GM10266 (cell line): Measurements from ENCODE around the gene JOSD2.
A peak's percentile ranks its signal among the peaks of the same experiment; 100 is the strongest.

ENCODE experiments used
- DNase-seq: peaks from one replicate; pipeline ENCODE4 v3.0.0; 2012; ENCODE audit errors: extremely low spot score
- CTCF ChIP-seq: IDR thresholded peaks from 2 replicates; pipeline ENCODE4 v1.5.1; 2012; ENCODE audit warnings: mild to moderate bottlenecking, low read depth; ENCODE audit not compliant: control insufficient read depth, insufficient read depth; ENCODE audit errors: missing control alignments

The JOSD2 gene, protein sequence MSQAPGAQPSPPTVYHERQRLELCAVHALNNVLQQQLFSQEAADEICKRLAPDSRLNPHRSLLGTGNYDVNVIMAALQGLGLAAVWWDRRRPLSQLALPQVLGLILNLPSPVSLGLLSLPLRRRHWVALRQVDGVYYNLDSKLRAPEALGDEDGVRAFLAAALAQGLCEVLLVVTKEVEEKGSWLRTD

DNA sequence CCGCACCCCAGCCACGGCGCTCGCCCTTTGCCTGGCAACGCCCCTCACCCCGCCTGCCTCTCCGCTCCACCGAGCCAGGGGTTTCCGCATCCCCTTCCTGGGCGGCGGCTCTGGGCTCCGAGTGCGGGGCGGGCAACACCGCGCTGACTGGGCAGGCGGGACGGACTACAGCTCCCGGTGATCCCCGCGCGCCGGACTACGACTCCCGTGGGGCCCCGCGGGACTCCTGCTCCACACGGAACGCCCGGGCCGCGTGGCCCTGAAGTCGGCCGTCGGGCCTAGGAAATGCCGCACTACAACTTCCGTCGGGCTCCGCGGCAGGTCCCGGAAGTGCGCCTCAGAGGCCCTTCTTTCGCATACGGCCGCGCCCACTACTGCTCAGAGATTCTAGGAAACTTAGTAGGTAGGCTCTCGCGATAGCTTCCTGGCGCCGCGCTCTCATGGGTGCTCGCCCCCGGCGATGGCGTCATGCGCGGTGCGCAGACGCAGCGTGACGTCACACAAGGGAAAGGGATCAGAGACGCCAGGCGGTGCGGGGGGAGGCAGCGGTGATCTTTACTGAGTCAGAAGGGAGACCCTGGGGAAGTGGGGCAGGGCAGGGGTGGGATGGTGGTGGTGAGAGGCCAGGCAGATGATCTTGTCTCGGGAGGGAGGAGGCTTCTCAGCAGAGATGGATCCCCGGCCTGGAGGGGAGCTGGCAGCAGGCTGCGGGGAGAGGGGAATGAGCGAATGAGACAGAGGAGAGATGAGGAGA is at the start of gene JOSD2:
TSS of gene JOSD2 (minus strand) at position 123 of the 754 bp plus-strand sequence. CDS start 760 bp downstream, outside the sequence.
- no peak for TF ChIP-seq CTCF

DNA sequence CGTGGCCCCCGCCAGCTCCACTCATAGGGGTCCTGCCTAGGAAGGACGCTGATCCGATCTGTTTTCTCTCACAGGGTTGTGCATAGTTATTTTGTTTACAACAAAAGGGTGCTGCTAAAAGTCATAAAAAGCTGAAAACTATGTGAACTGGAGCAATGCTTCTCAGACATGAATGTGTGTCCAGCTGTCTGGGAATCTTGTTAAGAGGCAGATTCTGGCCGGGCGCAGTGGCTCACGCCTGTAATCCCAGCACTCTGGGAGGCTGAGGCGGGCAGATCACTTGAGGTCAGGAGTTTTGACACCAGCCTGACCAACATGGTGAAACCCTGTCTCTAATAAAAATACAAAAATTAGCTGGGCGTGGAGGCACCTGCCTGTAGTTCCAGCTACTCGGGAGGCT is 48.6 kb upstream of the JOSD2 start:
- TF ChIP-seq CTCF: no peak
- DNase-seq: no peak

More for the DNA sequence above, at the start of gene JOSD2:
- peak; percentile 99 for DNase-seq

DNA sequence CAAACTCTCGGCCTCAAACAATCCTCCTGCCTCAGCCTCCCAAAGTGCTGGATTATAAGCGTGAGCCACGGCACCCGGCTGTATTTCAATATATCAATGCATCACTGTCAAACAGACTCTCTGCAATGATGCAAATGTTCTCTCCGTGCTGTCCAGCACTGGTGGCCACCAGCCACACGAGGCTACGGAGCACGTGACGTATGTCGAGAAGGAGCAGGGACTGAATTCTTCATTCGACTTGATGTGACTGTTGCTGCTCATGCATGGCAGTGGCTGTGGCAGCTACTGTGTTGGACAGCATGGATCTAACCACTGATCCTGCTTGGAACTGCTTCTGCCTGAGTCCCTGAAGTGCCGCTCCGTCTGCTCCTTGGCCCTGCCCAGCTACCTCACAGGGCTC is 47.5 kb upstream of the JOSD2 start:
- no peak for DNase-seq
- no peak for TF ChIP-seq CTCF

DNA sequence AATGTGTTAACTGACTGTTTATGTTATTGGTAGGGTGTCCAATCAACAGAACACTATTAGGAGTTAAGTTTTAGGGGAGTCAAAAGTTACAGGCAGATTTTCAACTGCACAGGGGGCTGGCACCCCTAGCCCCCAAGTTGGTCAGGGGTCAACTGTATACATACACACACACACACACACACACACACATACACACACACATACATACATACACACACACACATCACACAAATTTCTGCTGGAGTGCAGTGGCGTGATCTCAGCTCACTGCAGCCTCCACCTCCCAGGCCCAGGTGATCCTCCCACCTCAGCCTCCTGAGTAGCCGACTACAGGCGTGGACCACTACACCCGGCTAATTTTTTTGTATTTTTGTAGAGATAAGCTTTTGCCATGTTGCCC is 47.0 kb upstream of the JOSD2 start:
- no peak for TF ChIP-seq CTCF
- no peak for DNase-seq

- TF ChIP-seq CTCF: no peak
- no peak for DNase-seq
Observed at GRCh38 chr19:50557009-50557613, 46.1 kb upstream of the JOSD2 start.

GRCh38 chr19:50556282-50557008 is 45.5 kb upstream of the JOSD2 start:
- DNase-seq: peak; percentile 90
- peak; percentile 88 for TF ChIP-seq CTCF
